Lower leg skin (tissue), 3 donors: ENCODE results near the gene NCOR2.

ENCODE experiments used
- POLR2A ChIP-seq, 2 donors: fragments of 450-650 bp; IDR thresholded peaks; one replicate each; pipeline ENCODE4 v1.6.1; 2016 to 2017; ENCODE audit warnings: antibody characterized with exemption in 2 of 2, mild to moderate bottlenecking in 1 of 2, moderate library complexity in 1 of 2
- TF ChIP-seq, protein P1 (sequence below), 3 donors: fragments of 450-650 bp; IDR thresholded peaks; one replicate each; pipeline ENCODE4 v1.5.1; 2016; ENCODE audit warnings: antibody characterized with exemption in 3 of 3, mild to moderate bottlenecking in 3 of 3, moderate library complexity in 2 of 3

DNA sequence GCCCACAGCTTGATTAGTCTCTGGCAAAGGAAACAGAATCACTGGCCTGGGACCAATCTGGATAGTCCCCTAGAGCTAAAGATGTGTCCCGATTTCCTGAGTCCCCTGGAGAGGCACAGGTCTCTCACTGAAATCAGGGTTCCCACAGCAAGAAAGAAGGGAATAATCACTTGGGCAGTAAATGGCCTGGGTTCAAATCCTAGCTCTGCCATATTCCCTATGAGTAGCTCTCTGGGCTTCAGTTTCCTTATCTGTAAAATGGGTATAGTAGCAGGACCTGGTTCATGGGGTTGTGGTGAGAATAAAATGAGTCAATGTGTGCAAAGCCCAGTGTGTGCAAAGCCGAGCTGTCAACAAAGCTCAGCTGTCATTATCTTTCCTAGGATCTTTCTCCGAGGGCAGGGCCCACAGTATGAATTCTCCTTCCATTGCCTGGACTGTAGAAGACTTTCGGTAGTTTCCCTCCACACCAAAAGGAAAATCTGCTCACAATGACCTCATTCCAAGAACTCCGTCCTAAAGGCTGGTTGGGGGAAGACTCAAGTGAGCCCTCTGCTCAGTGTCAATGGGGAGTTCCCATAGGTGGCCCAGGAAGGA is 12.6 kb upstream of the NCOR2 start:
- no peak for TF ChIP-seq POLR2A (IDR thresholded peaks at IDR 0.05)
- TF ChIP-seq, protein P1, sequence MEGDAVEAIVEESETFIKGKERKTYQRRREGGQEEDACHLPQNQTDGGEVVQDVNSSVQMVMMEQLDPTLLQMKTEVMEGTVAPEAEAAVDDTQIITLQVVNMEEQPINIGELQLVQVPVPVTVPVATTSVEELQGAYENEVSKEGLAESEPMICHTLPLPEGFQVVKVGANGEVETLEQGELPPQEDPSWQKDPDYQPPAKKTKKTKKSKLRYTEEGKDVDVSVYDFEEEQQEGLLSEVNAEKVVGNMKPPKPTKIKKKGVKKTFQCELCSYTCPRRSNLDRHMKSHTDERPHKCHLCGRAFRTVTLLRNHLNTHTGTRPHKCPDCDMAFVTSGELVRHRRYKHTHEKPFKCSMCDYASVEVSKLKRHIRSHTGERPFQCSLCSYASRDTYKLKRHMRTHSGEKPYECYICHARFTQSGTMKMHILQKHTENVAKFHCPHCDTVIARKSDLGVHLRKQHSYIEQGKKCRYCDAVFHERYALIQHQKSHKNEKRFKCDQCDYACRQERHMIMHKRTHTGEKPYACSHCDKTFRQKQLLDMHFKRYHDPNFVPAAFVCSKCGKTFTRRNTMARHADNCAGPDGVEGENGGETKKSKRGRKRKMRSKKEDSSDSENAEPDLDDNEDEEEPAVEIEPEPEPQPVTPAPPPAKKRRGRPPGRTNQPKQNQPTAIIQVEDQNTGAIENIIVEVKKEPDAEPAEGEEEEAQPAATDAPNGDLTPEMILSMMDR (IDR thresholded peaks at IDR 0.05) = no peak
